ENCODE measurements around the gene RBBP8. TPM values are rescaled to one million over a fixed set of nuclear protein-coding genes. Genes with fewer than 3 reads are reported as not detected.

Gene RBBP8
- total RNA-seq, 2 donors from 2014 or later: 51.2 to 72.5 TPM

DNA sequence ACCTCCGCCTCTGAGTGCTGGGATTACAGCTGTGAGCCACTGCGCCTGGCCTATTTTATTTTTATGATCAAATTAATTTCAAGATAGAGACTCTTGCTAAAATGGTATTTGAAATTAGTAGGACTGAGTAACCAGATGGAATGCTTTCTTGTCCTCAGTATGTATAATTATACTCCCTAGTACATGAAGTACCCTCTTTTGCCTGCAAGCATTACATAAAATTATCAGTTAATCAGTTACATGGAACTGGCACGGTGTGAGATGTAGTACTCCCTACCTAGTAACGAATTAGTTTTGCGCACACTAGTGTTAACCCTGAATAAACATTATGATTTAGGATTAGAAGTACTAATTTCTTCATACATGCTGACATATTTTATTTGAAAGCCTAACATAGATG, 41.6 kb downstream of the RBBP8 start:
- H3K9me3 Mint-ChIP-seq: no peaks in the 10 kb centered on the region
- no peak overlapping the region for H3K27ac Mint-ChIP-seq
- no peak for ATAC-seq
- DNase-seq (ENCODE audit: low spot score in 2 of 2): no peak
- peaks cover 16 to 30% of the 10 kb centered on the region in 2 donors for H3K36me3 Mint-ChIP-seq

DNA sequence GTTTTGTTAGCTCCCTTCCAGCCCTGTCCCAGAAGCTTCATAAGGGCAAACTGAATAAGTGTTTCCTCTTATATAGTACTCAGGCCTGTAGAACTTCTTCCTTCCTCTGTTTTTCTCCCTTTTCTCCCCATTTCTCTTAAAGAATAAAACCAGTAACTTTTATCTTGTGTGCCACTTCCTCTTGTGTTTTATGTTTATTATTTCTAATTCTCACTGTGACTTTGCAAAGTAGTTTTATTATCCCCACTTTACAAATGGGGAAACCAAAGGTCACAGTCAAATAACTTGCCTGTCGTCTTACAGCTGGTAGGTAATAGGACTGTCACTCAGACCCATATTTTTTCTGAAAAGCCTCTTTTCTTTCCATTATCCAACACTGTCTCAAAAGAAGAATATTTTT, 42.4 kb downstream of the RBBP8 start:
- ATAC-seq: no peak
- no peak for DNase-seq (ENCODE audit: low spot score in 2 of 2)
- no peaks in the 10 kb centered on the region for H3K9me3 Mint-ChIP-seq
- peak overlapping the region; percentile 33 to 49 for H3K27ac Mint-ChIP-seq
- peaks cover 20 to 32% of the 10 kb centered on the region in 2 donors for H3K36me3 Mint-ChIP-seq

GRCh38 chr18:22977847-22978701, 44.9 kb downstream of the RBBP8 start:
- H3K27ac Mint-ChIP-seq: peak overlapping the region; percentile 40 to 69
- peak; percentile 83 to 90 for ATAC-seq
- peaks cover 20 to 21% of the 10 kb centered on the region in 2 donors for H3K36me3 Mint-ChIP-seq
- no peaks in the 10 kb centered on the region for H3K9me3 Mint-ChIP-seq
- no peak for DNase-seq (ENCODE audit: low spot score in 2 of 2)

DNA sequence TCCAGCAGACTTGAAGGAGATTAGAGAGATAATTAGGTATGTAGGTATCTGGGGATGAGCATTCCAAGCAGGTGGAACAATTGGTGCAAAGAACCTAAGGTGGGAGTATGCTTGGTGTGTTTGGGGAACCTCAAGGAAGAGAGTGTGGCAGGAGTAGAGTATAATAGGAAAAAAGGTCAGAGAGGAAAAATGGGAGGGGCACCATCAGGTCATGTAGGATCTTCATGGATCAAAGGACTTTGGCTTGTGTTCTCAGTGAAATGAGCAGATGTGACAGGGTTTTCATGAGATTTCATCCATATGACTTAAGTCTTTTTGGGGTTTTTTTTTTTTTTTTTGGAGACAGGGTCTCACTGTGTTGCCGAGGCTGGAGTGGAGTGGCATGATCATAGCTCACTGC, 47.3 kb downstream of the RBBP8 start:
- no peaks in the 10 kb centered on the region for H3K9me3 Mint-ChIP-seq
- ATAC-seq (no peak), DNase-seq (ENCODE audit: low spot score in 2 of 2) (no peak)
- H3K36me3 Mint-ChIP-seq: peaks cover 20 to 23% of the 10 kb centered on the region in 2 donors
- H3K27ac Mint-ChIP-seq: peak overlapping the region in 1 of 2 donors; percentile 24

DNA sequence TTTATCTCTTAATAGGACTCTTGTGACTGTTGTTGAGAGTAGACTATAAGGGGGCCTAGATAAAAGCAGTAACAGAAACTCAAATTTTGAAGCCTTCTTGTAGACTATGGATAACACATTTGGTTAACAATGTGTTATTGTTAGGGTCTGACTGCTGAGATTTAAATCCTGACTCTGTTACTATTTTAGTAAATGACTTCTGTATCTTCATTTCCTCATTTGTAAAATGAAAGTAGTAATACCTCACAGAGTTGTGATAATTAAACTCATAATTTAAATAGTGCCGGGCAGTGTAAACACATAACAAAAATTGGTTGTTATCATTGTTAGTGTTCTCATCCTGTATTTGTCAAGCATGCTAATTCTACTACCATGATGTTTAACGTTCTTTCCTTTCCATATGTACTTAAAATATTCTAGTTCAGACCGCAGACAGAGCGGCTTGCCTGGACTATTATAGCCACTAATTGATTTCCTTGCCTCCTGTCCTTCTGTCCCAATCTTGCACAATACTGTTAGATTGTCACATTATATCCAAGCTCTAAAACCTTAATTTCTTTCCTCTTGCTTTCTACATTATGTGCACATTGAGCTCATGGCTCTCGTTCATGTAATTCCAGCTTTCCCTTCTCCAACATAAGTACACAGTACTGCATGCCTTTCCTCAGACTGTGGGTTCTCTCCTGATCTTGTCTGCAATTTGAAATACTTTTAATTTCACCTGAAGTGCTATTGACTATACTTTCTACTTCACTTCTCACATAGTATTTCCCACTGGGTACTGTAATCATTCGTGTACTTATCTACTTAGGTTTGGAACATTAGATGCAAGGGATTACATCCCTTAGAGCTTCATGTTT, 48.4 kb downstream of the RBBP8 start:
- ATAC-seq (no peak), DNase-seq (ENCODE audit: low spot score in 2 of 2) (no peak)
- Mint-ChIP-seq H3K9me3 (no peaks in the 10 kb centered on the region), H3K27ac (peak overlapping the region in 1 of 2 donors; percentile 3), H3K36me3 (peaks cover 16 to 19% of the 10 kb centered on the region in 2 donors)

DNA sequence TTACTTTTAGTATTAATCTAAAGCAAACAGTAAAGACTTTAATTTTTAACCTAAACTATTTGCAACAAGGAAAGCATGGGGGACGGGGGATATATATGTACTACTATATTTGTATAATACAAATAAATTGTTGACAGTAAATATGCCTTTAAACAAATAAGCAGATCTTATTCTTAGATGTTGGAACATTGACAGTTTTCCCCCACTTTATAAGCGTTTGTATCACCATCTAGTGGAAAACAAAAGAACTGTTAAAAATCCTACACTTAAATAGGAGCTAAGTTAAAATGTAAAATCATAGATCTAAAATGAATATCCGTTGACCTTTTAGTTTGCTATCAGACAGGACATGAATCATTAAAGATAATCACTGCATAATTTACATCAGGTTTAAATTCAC, 50.0 kb downstream of the RBBP8 start:
- no peak for ATAC-seq

GRCh38 chr18:22985250-22985649, 52.1 kb downstream of the RBBP8 start:
- H3K36me3 Mint-ChIP-seq: peaks cover 6 to 10% of the 10 kb centered on the region in 2 donors
- H3K27ac Mint-ChIP-seq: no peak overlapping the region
- no peaks in the 10 kb centered on the region for H3K9me3 Mint-ChIP-seq
- DNase-seq (ENCODE audit: low spot score in 2 of 2) (no peak), ATAC-seq (no peak)

More for the DNA sequence above, 50.0 kb downstream of the RBBP8 start:
- H3K36me3 Mint-ChIP-seq: peaks cover 12 to 19% of the 10 kb centered on the region in 2 donors
- H3K9me3 Mint-ChIP-seq: no peaks in the 10 kb centered on the region
- DNase-seq (ENCODE audit: low spot score in 2 of 2): no peak
- H3K27ac Mint-ChIP-seq: no peak overlapping the region

DNA sequence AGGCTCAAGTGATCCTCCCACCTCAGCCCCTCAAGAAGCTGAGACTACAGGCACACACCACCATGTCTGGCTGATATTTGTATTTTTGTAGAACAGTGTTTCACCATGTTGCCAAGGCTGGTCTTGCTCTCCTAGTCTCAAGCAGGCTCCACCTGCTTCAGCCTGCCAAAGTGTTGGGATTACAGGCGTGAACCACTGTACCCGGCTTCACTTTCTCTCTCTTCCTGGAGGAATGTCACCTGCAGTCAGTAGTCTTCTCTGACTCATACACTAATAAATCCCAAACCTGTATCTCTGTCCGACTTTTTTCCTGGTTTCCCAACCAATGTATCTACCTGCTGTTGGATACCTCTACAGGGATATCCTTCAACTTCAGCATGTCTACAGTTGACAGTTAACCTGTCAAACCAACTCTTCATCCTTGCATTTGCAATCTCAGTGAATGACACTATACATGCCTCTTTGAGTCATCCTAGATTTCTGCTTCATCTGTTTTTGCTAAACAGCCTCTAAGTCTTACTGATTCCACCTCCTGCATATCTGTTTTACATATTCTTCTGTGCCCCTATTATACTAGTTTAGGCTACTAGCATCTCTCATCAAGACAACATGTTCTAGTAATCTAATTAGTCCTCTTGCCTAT, 54.5 kb downstream of the RBBP8 start:
- Mint-ChIP-seq H3K27ac (no peak overlapping the region), H3K9me3 (no peaks in the 10 kb centered on the region)
- DNase-seq (ENCODE audit: low spot score in 2 of 2): no peak

GRCh38 chr18:22988208-22988607, 55.1 kb downstream of the RBBP8 start:
- Mint-ChIP-seq H3K9me3 (no peaks in the 10 kb centered on the region), H3K27ac (no peak overlapping the region), H3K36me3 (peaks cover 8 to 11% of the 10 kb centered on the region in 2 donors)
- ATAC-seq: no peak
- DNase-seq (ENCODE audit: low spot score in 2 of 2): no peak

More for the DNA sequence above, 54.5 kb downstream of the RBBP8 start:
- H3K36me3 Mint-ChIP-seq: peaks cover 6 to 9% of the 10 kb centered on the region in 2 donors
- ATAC-seq: no peak

GRCh38 chr18:22998344-22998743, 65.2 kb downstream of the RBBP8 start:
- no peaks in the 10 kb centered on the region for H3K9me3 Mint-ChIP-seq
- ATAC-seq (no peak), DNase-seq (ENCODE audit: low spot score in 2 of 2) (no peak)
- no peak overlapping the region for H3K27ac Mint-ChIP-seq
- H3K36me3 Mint-ChIP-seq: peaks cover 19 to 22% of the 10 kb centered on the region in 2 donors

DNA sequence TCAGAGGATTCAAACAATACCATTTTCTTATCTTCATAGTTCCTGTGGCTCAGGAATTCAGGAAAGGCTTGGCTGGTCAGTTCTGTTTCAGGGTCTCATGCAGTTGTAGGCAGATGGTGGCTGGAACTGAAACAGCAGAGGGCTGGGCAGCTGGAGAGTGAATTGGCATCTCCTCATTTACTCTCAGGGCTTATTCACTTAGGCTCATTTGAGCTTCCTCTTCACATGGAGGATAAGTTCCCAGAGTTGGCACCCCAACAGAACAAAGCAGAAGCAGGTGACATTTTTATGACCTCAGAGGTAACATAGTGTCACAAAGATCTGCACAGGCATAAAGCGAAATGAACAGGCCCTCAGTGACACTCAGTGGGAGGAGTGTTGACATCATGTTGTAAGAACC, 66.1 kb downstream of the RBBP8 start:
- Mint-ChIP-seq H3K9me3 (no peaks in the 10 kb centered on the region), H3K36me3 (peaks cover 20 to 21% of the 10 kb centered on the region in 2 donors), H3K27ac (no peak overlapping the region)
- ATAC-seq: no peak
- no peak for DNase-seq (ENCODE audit: low spot score in 2 of 2)

- Mint-ChIP-seq H3K9me3 (no peaks in the 10 kb centered on the region), H3K27ac (peak overlapping the region in 1 of 2 donors; percentile 5), H3K36me3 (peaks cover 20 to 21% of the 10 kb centered on the region in 2 donors)
- no peak for ATAC-seq
- no peak for DNase-seq (ENCODE audit: low spot score in 2 of 2)
Measured at GRCh38 chr18:22999647-23000046, 66.5 kb downstream of the RBBP8 start.

GRCh38 chr18:23003289-23003688, 70.2 kb downstream of the RBBP8 start:
- ATAC-seq: no peak
- peaks cover 12 to 17% of the 10 kb centered on the region in 2 donors for H3K36me3 Mint-ChIP-seq

GRCh38 chr18:23012249-23012648, 79.1 kb downstream of the RBBP8 start:
- H3K9me3 Mint-ChIP-seq: no peaks in the 10 kb centered on the region
- DNase-seq (ENCODE audit: low spot score in 2 of 2): no peak
- ATAC-seq: peak; percentile 39 to 50
- peaks cover 22 to 25% of the 10 kb centered on the region in 2 donors for H3K36me3 Mint-ChIP-seq
- H3K27ac Mint-ChIP-seq: peak overlapping the region in 1 of 2 donors; percentile 25

More at GRCh38 chr18:23003289-23003688, 70.2 kb downstream of the RBBP8 start:
- no peaks in the 10 kb centered on the region for H3K9me3 Mint-ChIP-seq
- DNase-seq (ENCODE audit: low spot score in 2 of 2): no peak
- peak overlapping the region in 1 of 2 donors; percentile 52 for H3K27ac Mint-ChIP-seq

GRCh38 chr18:23020555-23021294, 87.6 kb downstream of the RBBP8 start:
- DNase-seq (ENCODE audit: low spot score in 2 of 2) (no peak), ATAC-seq (no peak)
- peak overlapping the region; percentile 18 to 85 for H3K27ac Mint-ChIP-seq

GRCh38 chr18:23021623-23022022, 88.5 kb downstream of the RBBP8 start:
- Mint-ChIP-seq H3K27ac (no peak overlapping the region), H3K9me3 (no peaks in the 10 kb centered on the region), H3K36me3 (peaks cover 11 to 27% of the 10 kb centered on the region in 2 donors)
- ATAC-seq: no peak
- DNase-seq (ENCODE audit: low spot score in 2 of 2): no peak

More at GRCh38 chr18:23020555-23021294, 87.6 kb downstream of the RBBP8 start:
- peaks cover 11 to 21% of the 10 kb centered on the region in 2 donors for H3K36me3 Mint-ChIP-seq
- H3K9me3 Mint-ChIP-seq: no peaks in the 10 kb centered on the region
